Subcutaneous abdominal adipose tissue (tissue), 5 donors: ENCODE data around the gene FKBP2.

Source experiments
- H3K27ac ChIP-seq: one replicate; pipeline ENCODE4 v1.7.0; 2013; ENCODE audit warnings: low read depth, mild to moderate bottlenecking, inconsistent platforms, low read length, moderate library complexity
- H3K27me3 ChIP-seq, 5 donors: one replicate each; pipeline ENCODE4 v1.7.0; 2013; ENCODE audit warnings: low read length in 5 of 5, inconsistent platforms in 1 of 5; ENCODE audit not compliant: control insufficient read depth in 5 of 5, insufficient read depth in 4 of 5
- H3K36me3 ChIP-seq, 5 donors: one replicate each; pipeline ENCODE4 v1.7.0; 2013; ENCODE audit warnings: low read length in 5 of 5; ENCODE audit not compliant: control insufficient read depth in 5 of 5, insufficient read depth in 5 of 5
- H3K4me1 ChIP-seq, 5 donors: one replicate each; pipeline ENCODE4 v1.7.0; 2013; ENCODE audit warnings: low read length in 5 of 5, mild to moderate bottlenecking in 3 of 5, moderate library complexity in 1 of 5; ENCODE audit not compliant: control insufficient read depth in 5 of 5, insufficient read depth in 5 of 5
- H3K4me3 ChIP-seq, 5 donors: one replicate each; pipeline ENCODE4 v1.7.0; 2013; ENCODE audit warnings: low read length in 5 of 5, low read depth in 1 of 5
- H3K9ac ChIP-seq, 5 donors: one replicate each; pipeline ENCODE4 v1.7.0; 2013; ENCODE audit warnings: low read length in 5 of 5, mild to moderate bottlenecking in 4 of 5, moderate library complexity in 3 of 5
- H3K9me3 ChIP-seq, 5 donors: one replicate each; pipeline ENCODE4 v1.7.0; 2013; ENCODE audit warnings: low read length in 5 of 5; ENCODE audit not compliant: control insufficient read depth in 5 of 5
- donor health status: healthy.
- donor health status: healthy.
- donor health status: healthy.
- donor health status: healthy.
- donor health status: healthy.

The FKBP2 gene

GRCh38 chr11:64246871-64247728, 6.2 kb downstream of the FKBP2 start, which contains the start of gene PPP1R14B:
TSS of gene PPP1R14B (minus strand) at chr11:64246943. CDS start at chr11:64246673, 270 bp downstream.
- Histone ChIP-seq H3K9me3 (no peaks in the 10 kb centered on the region), H3K9ac (peak within 1 kb of the TSS; percentile 65 to 91 (median 82)), H3K27me3 (no peaks in the 10 kb centered on the region), H3K4me3 (peak within 1 kb of the TSS; percentile 76 to 92 (median 83)), H3K36me3 (peaks cover 0 to 14% (median 11%) of the 10 kb centered on the region in 5 donors), H3K4me1 (peaks cover 2 to 65% (median 54%) of the 10 kb centered on the region in 5 donors), H3K27ac (peak within 1 kb of the TSS; percentile 94)

GRCh38 chr11:64247729-64248531, 7.0 kb downstream of the FKBP2 start:
- peaks cover 2 to 65% (median 54%) of the 10 kb centered on the region in 5 donors for H3K4me1 ChIP-seq
- peak overlapping the region in 4 of 5 donors; percentile 76 to 92 (median 87) for H3K4me3 ChIP-seq
- peaks cover 0 to 14% (median 11%) of the 10 kb centered on the region in 5 donors for H3K36me3 ChIP-seq
- H3K9ac ChIP-seq: peak overlapping the region in 4 of 5 donors; percentile 26 to 91 (median 84)
- H3K27me3 ChIP-seq: no peaks in the 10 kb centered on the region
- no peaks in the 10 kb centered on the region for H3K9me3 ChIP-seq
- peak overlapping the region; percentile 94 for H3K27ac ChIP-seq

- Histone ChIP-seq H3K36me3 (peaks cover 0 to 7% (median 7%) of the 10 kb centered on the region in 5 donors), H3K9me3 (no peaks in the 10 kb centered on the region), H3K27me3 (no peaks in the 10 kb centered on the region), H3K27ac (no peak overlapping the region), H3K9ac (no peak overlapping the region), H3K4me3 (no peak overlapping the region), H3K4me1 (peaks cover 2 to 65% (median 55%) of the 10 kb centered on the region in 5 donors)
Observed at GRCh38 chr11:64248578-64248977, 7.7 kb downstream of the FKBP2 start.

- H3K27ac ChIP-seq: no peak overlapping the region
- H3K4me3 ChIP-seq: no peak overlapping the region
- H3K27me3 ChIP-seq: no peaks in the 10 kb centered on the region
- H3K36me3 ChIP-seq: peaks cover 0 to 5% (median 3%) of the 10 kb centered on the region in 5 donors
- H3K4me1 ChIP-seq: peaks cover 2 to 64% (median 58%) of the 10 kb centered on the region in 5 donors
- no peak overlapping the region for H3K9ac ChIP-seq
- H3K9me3 ChIP-seq: no peaks in the 10 kb centered on the region
Observed at GRCh38 chr11:64249038-64249437, 8.1 kb downstream of the FKBP2 start.

GRCh38 chr11:64249563-64250414, 8.9 kb downstream of the FKBP2 start:
- H3K9ac ChIP-seq: peak overlapping the region in 1 of 5 donors; percentile 22
- H3K4me1 ChIP-seq: peaks cover 2 to 62% (median 58%) of the 10 kb centered on the region in 5 donors
- no peak overlapping the region for H3K4me3 ChIP-seq
- no peak overlapping the region for H3K27ac ChIP-seq
- no peaks in the 10 kb centered on the region for H3K9me3 ChIP-seq
- no peaks in the 10 kb centered on the region for H3K27me3 ChIP-seq
- peaks cover 0 to 8% (median 7%) of the 10 kb centered on the region in 5 donors for H3K36me3 ChIP-seq

GRCh38 chr11:64250415-64251015, 9.6 kb downstream of the FKBP2 start:
- H3K4me3 ChIP-seq: peak overlapping the region in 4 of 5 donors; percentile 47 to 66 (median 64)
- H3K9ac ChIP-seq: peak overlapping the region in 4 of 5 donors; percentile 16 to 59 (median 48)
- H3K27ac ChIP-seq: no peak overlapping the region

GRCh38 chr11:64251016-64251752, 10.3 kb downstream of the FKBP2 start, which contains the start of gene PLCB3:
TSS of gene PLCB3 (plus strand) at chr11:64251530. CDS start at chr11:64251650, 120 bp downstream.
- Histone ChIP-seq H3K27me3 (no peaks in the 10 kb centered on the region), H3K36me3 (peaks cover 0 to 21% (median 20%) of the 10 kb centered on the region in 5 donors), H3K27ac (peak within 1 kb of the TSS; percentile 50), H3K9me3 (no peaks in the 10 kb centered on the region), H3K9ac (peak within 1 kb of the TSS in 4 of 5 donors; percentile 82 to 89 (median 84)), H3K4me3 (peak within 1 kb of the TSS; percentile 73 to 80 (median 78)), H3K4me1 (peaks cover 2 to 48% (median 44%) of the 10 kb centered on the region in 5 donors)

More at GRCh38 chr11:64250415-64251015, 9.6 kb downstream of the FKBP2 start:
- H3K27me3 ChIP-seq: no peaks in the 10 kb centered on the region
- H3K4me1 ChIP-seq: peaks cover 2 to 54% (median 51%) of the 10 kb centered on the region in 5 donors
- no peaks in the 10 kb centered on the region for H3K9me3 ChIP-seq
- H3K36me3 ChIP-seq: peaks cover 0 to 15% (median 13%) of the 10 kb centered on the region in 5 donors

- Histone ChIP-seq H3K27ac (peak overlapping the region; percentile 50), H3K4me3 (peak overlapping the region; percentile 73 to 80 (median 78)), H3K36me3 (peaks cover 0 to 26% (median 25%) of the 10 kb centered on the region in 5 donors), H3K27me3 (no peaks in the 10 kb centered on the region), H3K4me1 (peaks cover 2 to 46% (median 43%) of the 10 kb centered on the region in 5 donors), H3K9ac (peak overlapping the region in 4 of 5 donors; percentile 82 to 89 (median 84)), H3K9me3 (no peaks in the 10 kb centered on the region)
Observed at GRCh38 chr11:64251753-64252002, 10.8 kb downstream of the FKBP2 start.
